ENCODE results near the gene DMBX1. TPM values are rescaled to one million over a fixed set of nuclear protein-coding genes. Genes with fewer than 3 reads are reported as not detected.
A peak's percentile ranks its signal among the peaks of the same experiment; 100 is the strongest.

Gene DMBX1
- total RNA-seq, 2 donors from 2014 or later: 5.7 to 16.6 TPM

DNA sequence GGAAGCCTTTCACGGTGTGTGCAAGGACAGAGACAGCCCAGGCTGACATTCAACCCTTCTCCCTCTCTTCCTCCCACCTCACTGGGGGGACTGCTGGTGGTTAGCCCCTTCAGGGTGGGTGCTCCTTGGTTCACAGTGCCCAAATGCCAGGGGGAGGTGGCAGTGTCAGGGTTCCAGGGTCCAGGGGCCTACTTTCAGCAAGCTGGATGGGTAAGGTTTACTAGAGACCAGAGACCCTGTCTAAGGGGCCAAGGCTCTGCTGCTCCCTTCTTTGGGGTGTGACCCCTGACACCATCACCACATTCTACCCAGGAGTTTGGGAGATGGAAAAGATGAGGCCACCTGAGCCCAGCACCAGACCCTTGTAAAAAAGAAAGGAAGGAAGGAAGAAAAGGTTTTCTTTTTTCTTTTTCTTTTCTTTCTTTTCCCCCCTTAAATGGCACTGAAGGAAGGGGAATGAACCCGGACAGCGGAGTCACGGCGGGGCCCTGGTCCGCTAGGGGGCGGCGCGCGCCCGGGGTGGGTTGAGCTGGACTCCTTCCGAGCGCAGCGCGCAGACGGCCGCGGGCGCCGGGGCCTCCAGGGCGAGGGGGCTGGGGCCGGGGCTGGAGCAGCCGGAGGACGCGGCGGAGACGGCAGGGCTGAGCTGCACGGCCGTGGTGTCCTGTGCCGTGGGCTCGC lies 43.0 kb downstream of the DMBX1 start:
- Mint-ChIP-seq H3K27me3 (ENCODE audit: insufficient read depth) (peaks cover 93% of the 10 kb centered on the region), H3K4me3 (no peak overlapping the region), H3K9me3 (peaks cover 8% of the 10 kb centered on the region), H3K4me1 (peaks cover 11% of the 10 kb centered on the region), H3K27ac (no peak overlapping the region), H3K36me3 (ENCODE audit: low read depth) (no peaks in the 10 kb centered on the region)
- H3K4me3 ChIP-seq (ENCODE audit: low read length): no peak overlapping the region
- no peak overlapping the region for H3K9ac ChIP-seq (ENCODE audit: extremely low read depth, low read length, poor library complexity, severe bottlenecking)
- no peaks in the 10 kb centered on the region for H3K36me3 ChIP-seq (ENCODE audit: control insufficient read depth, insufficient read depth, low read length)
- TF ChIP-seq, protein P1, sequence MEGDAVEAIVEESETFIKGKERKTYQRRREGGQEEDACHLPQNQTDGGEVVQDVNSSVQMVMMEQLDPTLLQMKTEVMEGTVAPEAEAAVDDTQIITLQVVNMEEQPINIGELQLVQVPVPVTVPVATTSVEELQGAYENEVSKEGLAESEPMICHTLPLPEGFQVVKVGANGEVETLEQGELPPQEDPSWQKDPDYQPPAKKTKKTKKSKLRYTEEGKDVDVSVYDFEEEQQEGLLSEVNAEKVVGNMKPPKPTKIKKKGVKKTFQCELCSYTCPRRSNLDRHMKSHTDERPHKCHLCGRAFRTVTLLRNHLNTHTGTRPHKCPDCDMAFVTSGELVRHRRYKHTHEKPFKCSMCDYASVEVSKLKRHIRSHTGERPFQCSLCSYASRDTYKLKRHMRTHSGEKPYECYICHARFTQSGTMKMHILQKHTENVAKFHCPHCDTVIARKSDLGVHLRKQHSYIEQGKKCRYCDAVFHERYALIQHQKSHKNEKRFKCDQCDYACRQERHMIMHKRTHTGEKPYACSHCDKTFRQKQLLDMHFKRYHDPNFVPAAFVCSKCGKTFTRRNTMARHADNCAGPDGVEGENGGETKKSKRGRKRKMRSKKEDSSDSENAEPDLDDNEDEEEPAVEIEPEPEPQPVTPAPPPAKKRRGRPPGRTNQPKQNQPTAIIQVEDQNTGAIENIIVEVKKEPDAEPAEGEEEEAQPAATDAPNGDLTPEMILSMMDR (conservative IDR thresholded peaks at IDR 0.05): peak; percentile 87
- peaks cover 14% of the 10 kb centered on the region for H3K9me3 ChIP-seq (ENCODE audit: control insufficient read depth, low read length)
- peak; percentile 89 for DNase-seq
- 1 to 2% methylated on average over 8 to 31 of the region's 31 CpGs for WGBS, 2 experiments (ENCODE audit: insufficient coverage in 1 of 2, insufficient read length in 1 of 2)
- H3K4me1 ChIP-seq (ENCODE audit: control insufficient read depth, insufficient read depth, low read length): peaks cover 7% of the 10 kb centered on the region
- peaks cover 93% of the 10 kb centered on the region for H3K27me3 ChIP-seq (ENCODE audit: control insufficient read depth, insufficient read depth, low read length, poor library complexity, severe bottlenecking)
- H3K27ac ChIP-seq (ENCODE audit: low read depth, low read length): no peak overlapping the region

GRCh38 chr1:46533179-46533864 lies 43.7 kb downstream of the DMBX1 start:
- 9% methylated on average over 37 to 71 of the region's 71 CpGs for WGBS, 2 experiments (ENCODE audit: insufficient coverage in 1 of 2, insufficient read length in 1 of 2)
- peaks cover 14% of the 10 kb centered on the region for H3K4me1 Mint-ChIP-seq
- H3K27me3 ChIP-seq (ENCODE audit: control insufficient read depth, insufficient read depth, low read length, poor library complexity, severe bottlenecking): peaks cover 88% of the 10 kb centered on the region
- H3K27ac ChIP-seq (ENCODE audit: low read depth, low read length): no peak overlapping the region
- peaks cover 8% of the 10 kb centered on the region for H3K9me3 Mint-ChIP-seq
- H3K36me3 Mint-ChIP-seq (ENCODE audit: low read depth): no peaks in the 10 kb centered on the region
- H3K27me3 Mint-ChIP-seq (ENCODE audit: insufficient read depth): peaks cover 93% of the 10 kb centered on the region
- H3K4me3 ChIP-seq (ENCODE audit: low read length): no peak overlapping the region
- peaks cover 7% of the 10 kb centered on the region for H3K4me1 ChIP-seq (ENCODE audit: control insufficient read depth, insufficient read depth, low read length)
- no peak overlapping the region for H3K27ac Mint-ChIP-seq
- no peaks in the 10 kb centered on the region for H3K36me3 ChIP-seq (ENCODE audit: control insufficient read depth, insufficient read depth, low read length)
- TF ChIP-seq, protein P1 (conservative IDR thresholded peaks at IDR 0.05): no peak
- DNase-seq: peak; percentile 79
- peak overlapping the region; percentile 24 for H3K4me3 Mint-ChIP-seq
- no peak overlapping the region for H3K9ac ChIP-seq (ENCODE audit: extremely low read depth, low read length, poor library complexity, severe bottlenecking)
- H3K9me3 ChIP-seq (ENCODE audit: control insufficient read depth, low read length): peaks cover 14% of the 10 kb centered on the region

DNA sequence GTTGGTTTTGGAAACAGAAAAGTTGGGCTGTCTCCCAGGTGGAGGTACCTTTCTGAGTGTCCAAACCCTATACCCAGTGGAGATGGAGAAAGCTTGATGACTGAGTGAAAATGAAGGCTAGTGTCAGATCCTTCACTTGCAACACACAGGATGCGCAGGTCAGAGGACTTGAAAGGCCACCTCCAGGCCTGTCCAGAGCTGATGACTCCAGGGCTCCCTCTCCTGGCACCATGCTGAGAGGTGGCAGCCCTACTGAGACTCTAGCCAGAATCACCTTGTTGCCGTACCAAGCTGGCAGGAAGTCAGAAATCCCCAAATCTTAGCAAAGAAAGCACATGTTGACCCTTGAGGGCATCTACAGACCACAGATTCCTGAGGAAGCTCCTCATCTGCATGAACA lies 45.4 kb downstream of the DMBX1 start:
- TF ChIP-seq, protein P1 (conservative IDR thresholded peaks at IDR 0.05): peak; percentile 59
- Mint-ChIP-seq H3K36me3 (ENCODE audit: low read depth) (no peaks in the 10 kb centered on the region), H3K27ac (no peak overlapping the region), H3K4me1 (peaks cover 16% of the 10 kb centered on the region), H3K4me3 (no peak overlapping the region), H3K27me3 (ENCODE audit: insufficient read depth) (peaks cover 93% of the 10 kb centered on the region), H3K9me3 (peaks cover 8% of the 10 kb centered on the region)
- H3K9ac ChIP-seq (ENCODE audit: extremely low read depth, low read length, poor library complexity, severe bottlenecking): no peak overlapping the region
- H3K9me3 ChIP-seq (ENCODE audit: control insufficient read depth, low read length): peaks cover 14% of the 10 kb centered on the region
- peaks cover 5% of the 10 kb centered on the region for H3K4me1 ChIP-seq (ENCODE audit: control insufficient read depth, insufficient read depth, low read length)
- peak; percentile 71 for DNase-seq
- no peak overlapping the region for H3K4me3 ChIP-seq (ENCODE audit: low read length)
- H3K27ac ChIP-seq (ENCODE audit: low read depth, low read length): no peak overlapping the region
- 83 to 87% methylated on average over 2 of the region's 2 CpGs for WGBS, 2 experiments (ENCODE audit: insufficient coverage in 1 of 2, insufficient read length in 1 of 2)
- H3K36me3 ChIP-seq (ENCODE audit: control insufficient read depth, insufficient read depth, low read length): no peaks in the 10 kb centered on the region
- peaks cover 85% of the 10 kb centered on the region for H3K27me3 ChIP-seq (ENCODE audit: control insufficient read depth, insufficient read depth, low read length, poor library complexity, severe bottlenecking)

Data from endodermal cell (in vitro differentiated cells).